Glutamatergic neuron (in vitro differentiated cells): ENCODE measurements around the gene UNC79. TPM values are rescaled to one million over a fixed set of nuclear protein-coding genes. Genes with fewer than 3 reads are reported as not detected.

Source experiments
- DNase-seq: peaks from one replicate; pipeline ENCODE4 v3.0.0; 2022
- H3K27ac Mint-ChIP-seq: one replicate; pipeline ENCODE4 v1.8.0; 2020; ENCODE audit warnings: mild to moderate bottlenecking, mixed read lengths, inconsistent platforms; ENCODE audit not compliant: unreplicated experiment
- H3K27me3 Mint-ChIP-seq: one replicate; pipeline ENCODE4 v1.8.0; 2020; ENCODE audit warnings: mild to moderate bottlenecking, moderate library complexity, mixed read lengths, inconsistent platforms; ENCODE audit not compliant: unreplicated experiment
- H3K36me3 Mint-ChIP-seq: one replicate; pipeline ENCODE4 v1.8.0; 2020; ENCODE audit warnings: mild to moderate bottlenecking, mixed read lengths, inconsistent platforms; ENCODE audit not compliant: unreplicated experiment
- H3K4me1 Mint-ChIP-seq: one replicate; pipeline ENCODE4 v1.8.0; 2020; ENCODE audit warnings: mild to moderate bottlenecking, low read depth, mixed read lengths, inconsistent platforms; ENCODE audit not compliant: unreplicated experiment
- H3K4me3 Mint-ChIP-seq: one replicate; pipeline ENCODE4 v1.8.0; 2020; ENCODE audit warnings: mild to moderate bottlenecking, mixed read lengths, inconsistent platforms; ENCODE audit not compliant: unreplicated experiment
- H3K9me3 Mint-ChIP-seq: one replicate; pipeline ENCODE4 v1.8.0; 2020; ENCODE audit warnings: mild to moderate bottlenecking, moderate library complexity, mixed read lengths, inconsistent platforms; ENCODE audit not compliant: unreplicated experiment
- total RNA-seq: library from RNA; stranded (reverse); fragmentation: NEBNext Ultra II Directional; extraction: Animal tissue kit (Norgen Biotek cat#: 25700); gene quantifications from one replicate; pipeline ENCODE4 v1.2.1, GENCODE V29; 2021; ENCODE audit not compliant: unreplicated experiment
- TF ChIP-seq, protein P1 (sequence below): fragments of 200-600 bp; sonication (generic); IDR thresholded peaks from one replicate; pipeline ENCODE4 v1.5.0; 2021; ENCODE audit not compliant: partially characterized antibody, unreplicated experiment

Gene UNC79
- total RNA-seq, 1 donor from 2014 or later: 29.5 TPM

DNA sequence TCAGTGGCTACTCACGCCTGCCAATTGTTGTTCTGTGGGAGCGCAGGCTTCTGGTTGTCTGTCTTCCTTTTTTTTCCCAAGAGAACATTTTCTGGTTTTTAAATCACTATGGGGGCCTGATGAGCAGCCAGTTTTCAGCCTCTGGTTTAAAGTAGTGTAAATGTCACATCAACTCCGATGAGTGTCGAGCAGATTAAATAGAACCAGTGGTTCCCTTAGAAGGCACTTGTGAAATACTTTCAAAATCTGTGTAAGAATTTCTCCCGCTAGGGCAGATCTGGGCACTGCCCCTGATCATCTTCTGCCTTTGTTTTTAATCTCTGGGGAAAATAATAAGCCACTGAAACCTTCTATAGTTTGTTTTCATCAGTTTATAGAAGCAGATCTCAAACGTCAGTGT is 227.1 kb downstream of the UNC79 start:
- Mint-ChIP-seq H3K27me3 (no peaks in the 10 kb centered on the region), H3K4me3 (no peak overlapping the region), H3K36me3 (peaks cover 5% of the 10 kb centered on the region), H3K4me1 (peaks cover 5% of the 10 kb centered on the region), H3K27ac (no peak overlapping the region), H3K9me3 (peaks cover 2% of the 10 kb centered on the region)
- DNase-seq: no peak
- TF ChIP-seq, protein P1, sequence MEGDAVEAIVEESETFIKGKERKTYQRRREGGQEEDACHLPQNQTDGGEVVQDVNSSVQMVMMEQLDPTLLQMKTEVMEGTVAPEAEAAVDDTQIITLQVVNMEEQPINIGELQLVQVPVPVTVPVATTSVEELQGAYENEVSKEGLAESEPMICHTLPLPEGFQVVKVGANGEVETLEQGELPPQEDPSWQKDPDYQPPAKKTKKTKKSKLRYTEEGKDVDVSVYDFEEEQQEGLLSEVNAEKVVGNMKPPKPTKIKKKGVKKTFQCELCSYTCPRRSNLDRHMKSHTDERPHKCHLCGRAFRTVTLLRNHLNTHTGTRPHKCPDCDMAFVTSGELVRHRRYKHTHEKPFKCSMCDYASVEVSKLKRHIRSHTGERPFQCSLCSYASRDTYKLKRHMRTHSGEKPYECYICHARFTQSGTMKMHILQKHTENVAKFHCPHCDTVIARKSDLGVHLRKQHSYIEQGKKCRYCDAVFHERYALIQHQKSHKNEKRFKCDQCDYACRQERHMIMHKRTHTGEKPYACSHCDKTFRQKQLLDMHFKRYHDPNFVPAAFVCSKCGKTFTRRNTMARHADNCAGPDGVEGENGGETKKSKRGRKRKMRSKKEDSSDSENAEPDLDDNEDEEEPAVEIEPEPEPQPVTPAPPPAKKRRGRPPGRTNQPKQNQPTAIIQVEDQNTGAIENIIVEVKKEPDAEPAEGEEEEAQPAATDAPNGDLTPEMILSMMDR: no peak

DNA sequence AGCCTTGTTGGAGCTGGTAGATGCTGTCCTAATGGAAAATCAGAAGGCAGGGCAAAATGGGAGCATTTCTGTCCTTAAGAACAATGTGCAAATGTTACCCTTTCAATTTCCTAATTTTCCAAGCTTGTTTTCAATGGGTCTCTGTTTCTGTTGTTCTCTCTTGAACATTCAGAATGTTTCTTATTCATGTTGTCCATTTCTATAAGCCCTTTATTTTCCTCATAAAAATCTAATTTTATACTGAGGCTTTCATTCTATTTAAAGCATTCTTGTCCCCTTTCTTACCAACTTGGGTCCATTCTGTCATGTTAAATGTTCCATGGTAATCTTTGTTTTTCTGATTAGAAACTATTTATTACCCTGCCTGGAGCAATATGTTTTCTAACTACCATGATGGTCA is 232.6 kb downstream of the UNC79 start:
- Mint-ChIP-seq H3K36me3 (peaks cover 52% of the 10 kb centered on the region), H3K27ac (no peak overlapping the region), H3K4me3 (no peak overlapping the region), H3K4me1 (peaks cover under 1% of the 10 kb centered on the region), H3K9me3 (peaks cover 13% of the 10 kb centered on the region), H3K27me3 (no peaks in the 10 kb centered on the region)
- TF ChIP-seq, protein P1: no peak
- no peak for DNase-seq

DNA sequence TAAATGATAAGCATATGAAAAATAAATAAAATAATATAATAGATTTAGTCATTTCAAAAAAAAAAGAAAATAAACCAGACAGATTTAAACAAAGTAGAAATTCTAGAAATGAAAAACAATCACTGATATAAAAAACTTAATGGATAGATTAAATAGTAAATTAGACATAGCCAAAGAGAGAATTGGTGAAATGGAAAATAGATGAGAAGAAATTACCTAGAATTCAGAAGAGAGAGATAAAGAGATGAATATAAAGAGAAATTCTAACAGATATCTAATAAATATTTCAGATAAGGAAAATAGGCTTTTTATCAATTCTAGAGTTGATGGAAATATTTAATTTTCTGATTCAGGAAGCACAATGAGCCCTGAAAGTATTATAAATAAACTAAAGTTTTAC is 234.4 kb downstream of the UNC79 start:
- no peak for DNase-seq
- no peak overlapping the region for H3K27ac Mint-ChIP-seq
- H3K4me1 Mint-ChIP-seq: no peaks in the 10 kb centered on the region
- TF ChIP-seq, protein P1: no peak
- H3K36me3 Mint-ChIP-seq: peaks cover 59% of the 10 kb centered on the region
- no peaks in the 10 kb centered on the region for H3K27me3 Mint-ChIP-seq
- H3K4me3 Mint-ChIP-seq: no peak overlapping the region
- peaks cover 13% of the 10 kb centered on the region for H3K9me3 Mint-ChIP-seq

DNA sequence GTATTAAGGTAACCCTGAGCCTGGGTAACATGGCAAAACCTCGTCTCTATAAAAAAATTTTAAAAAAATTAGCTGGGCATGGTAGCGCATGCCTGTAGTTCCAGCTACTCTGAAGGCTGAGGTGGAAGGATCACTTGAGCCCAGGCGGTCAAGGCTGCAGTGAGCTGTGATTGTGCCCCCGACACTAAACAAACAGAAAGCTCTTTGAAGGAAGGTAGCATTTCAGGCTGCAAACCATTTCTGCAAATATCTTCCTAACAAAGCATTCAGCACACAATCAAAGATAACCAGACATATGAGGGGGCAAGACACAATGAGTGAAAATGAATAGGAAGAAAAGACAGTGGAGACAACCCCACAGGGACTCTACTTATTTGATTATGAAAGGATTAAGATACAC is 238.9 kb downstream of the UNC79 start:
- Mint-ChIP-seq H3K4me1 (no peaks in the 10 kb centered on the region), H3K4me3 (no peak overlapping the region), H3K9me3 (peaks cover 11% of the 10 kb centered on the region), H3K36me3 (peaks cover 46% of the 10 kb centered on the region), H3K27me3 (no peaks in the 10 kb centered on the region), H3K27ac (no peak overlapping the region)
- no peak for DNase-seq
- TF ChIP-seq, protein P1: no peak

DNA sequence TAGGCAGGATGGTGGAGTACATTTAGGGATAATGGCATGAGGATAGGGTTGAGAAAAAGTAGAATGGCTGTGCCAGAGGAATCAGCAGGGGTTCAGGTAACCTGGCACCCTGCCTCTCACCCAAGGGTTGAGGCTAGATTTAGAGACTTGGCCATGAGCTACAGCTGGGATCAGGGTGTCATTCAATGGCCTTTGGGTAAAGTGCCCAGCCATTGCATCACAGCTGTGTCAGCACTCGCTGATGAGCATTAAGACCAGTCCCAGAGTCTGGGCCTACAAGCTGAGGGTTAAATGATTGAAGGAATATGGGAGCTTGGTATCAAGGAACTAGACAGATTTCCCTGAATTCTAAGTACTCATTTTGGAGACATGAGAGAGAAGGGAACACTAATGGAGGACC is 243.6 kb downstream of the UNC79 start:
- no peak overlapping the region for H3K27ac Mint-ChIP-seq
- no peaks in the 10 kb centered on the region for H3K4me1 Mint-ChIP-seq
- DNase-seq: no peak
- H3K4me3 Mint-ChIP-seq: no peak overlapping the region
- H3K9me3 Mint-ChIP-seq: no peaks in the 10 kb centered on the region
- TF ChIP-seq, protein P1: no peak
- H3K27me3 Mint-ChIP-seq: no peaks in the 10 kb centered on the region
- peaks cover 24% of the 10 kb centered on the region for H3K36me3 Mint-ChIP-seq
